Hepatocyte (in vitro differentiated cells): ENCODE data around the gene ZNF398.

Experiments used
- CTCF ChIP-seq: fragments of 200-600 bp; sonication (generic); IDR thresholded peaks from 2 replicates; pipeline ENCODE4 v1.5.1; 2016; ENCODE audit warnings: antibody characterized with exemption, mild to moderate bottlenecking; ENCODE audit not compliant: poor library complexity
- EZH2phosphoT487 ChIP-seq: fragments of 200-600 bp; sonication (generic); IDR thresholded peaks from one replicate; pipeline ENCODE4 v1.6.1; 2018; ENCODE audit warnings: antibody characterized with exemption, mild to moderate bottlenecking, low read depth, moderate library complexity; ENCODE audit not compliant: unreplicated experiment, severe bottlenecking

GRCh38 chr7:149194799-149195179, 47.5 kb downstream of the ZNF398 start:
- no peak for TF ChIP-seq CTCF
- TF ChIP-seq EZH2phosphoT487: no peak
